DMS 273 (cell line): ENCODE data around the gene JPT2.

Experiments
- DNase-seq: peaks from one replicate; lab custom pipeline; 2025; ENCODE audit not compliant: unreplicated experiment; lab: John Stamatoyannopoulos, UW

JPT2 gene

GRCh38 chr16:1651094-1651973, 26.7 kb upstream of the JPT2 start:
- DNase-seq: no peak

DNA sequence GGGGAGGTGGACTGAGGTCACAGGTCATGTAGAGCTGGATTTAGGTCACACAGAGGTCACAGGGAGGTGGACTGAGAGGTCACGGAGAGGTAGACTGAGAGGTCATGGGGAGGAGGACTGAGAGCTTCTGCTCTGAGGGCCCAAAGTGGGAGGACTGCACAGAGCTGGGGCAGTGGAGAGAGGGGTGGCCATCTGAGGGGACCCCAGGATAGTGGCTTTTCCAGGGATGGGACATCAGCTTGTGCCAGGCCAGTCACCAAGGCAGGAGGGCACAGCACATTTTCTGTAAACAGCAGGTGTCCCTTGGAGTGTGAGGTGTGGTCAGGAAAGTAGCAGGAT, 26.1 kb upstream of the JPT2 start:
- no peak for DNase-seq

DNA sequence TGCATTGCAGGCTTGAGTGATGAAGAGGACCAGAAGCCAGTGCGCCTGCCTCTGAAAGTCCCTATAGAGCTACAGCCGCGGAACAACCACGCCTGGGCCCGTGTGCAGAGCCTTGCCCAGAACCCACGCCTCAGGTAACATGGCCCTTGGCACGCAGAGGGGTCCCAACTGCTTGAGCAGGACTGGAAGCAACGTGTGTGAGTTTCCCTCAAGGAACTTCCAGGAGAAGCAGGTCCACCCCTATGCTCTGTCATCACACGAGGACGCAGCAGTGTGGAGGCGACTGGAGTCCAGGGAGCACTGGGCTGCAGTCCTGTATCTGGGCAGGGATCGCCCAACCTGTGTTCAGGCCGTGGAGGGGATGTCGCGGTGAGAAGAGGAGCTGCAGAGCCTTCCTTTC, 25.1 kb upstream of the JPT2 start:
- DNase-seq: no peak

DNA sequence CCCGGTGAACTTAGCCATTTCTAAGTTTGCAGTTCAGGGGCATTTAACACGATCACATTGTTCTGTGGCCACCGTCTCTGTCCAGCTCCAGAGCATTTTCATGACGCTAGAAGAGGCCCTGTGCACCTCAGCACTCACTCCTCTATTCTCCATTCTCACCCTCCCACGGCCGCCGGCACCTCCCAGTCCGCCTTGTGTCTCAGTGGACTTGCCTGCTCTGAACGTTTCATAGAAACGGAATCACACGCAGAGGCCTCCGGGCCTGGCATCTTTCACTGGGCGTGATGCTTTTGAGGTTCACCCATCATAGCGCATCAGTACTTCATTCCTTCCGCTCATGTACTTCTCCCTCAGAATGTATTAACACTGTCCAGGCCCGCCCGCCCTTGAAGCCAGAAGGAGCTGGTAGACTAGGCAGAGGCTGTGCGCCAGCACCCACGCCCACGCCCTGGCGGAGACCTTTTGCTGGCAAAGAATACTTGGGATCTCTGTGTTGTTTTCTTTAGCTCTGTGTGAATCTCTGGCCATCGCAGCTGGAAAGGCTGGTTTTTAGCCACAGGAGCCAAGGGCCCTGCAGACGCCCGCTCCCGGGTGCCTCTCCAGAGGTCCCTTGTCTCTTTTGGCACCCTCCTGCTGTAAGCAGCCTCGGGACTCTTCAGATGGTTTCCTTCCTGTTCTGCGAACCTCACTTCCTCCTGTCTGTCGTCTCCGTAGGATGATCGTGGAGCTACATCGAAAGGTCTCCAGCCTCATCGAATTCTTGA, 23.4 kb upstream of the JPT2 start:
- DNase-seq: no peak

DNA sequence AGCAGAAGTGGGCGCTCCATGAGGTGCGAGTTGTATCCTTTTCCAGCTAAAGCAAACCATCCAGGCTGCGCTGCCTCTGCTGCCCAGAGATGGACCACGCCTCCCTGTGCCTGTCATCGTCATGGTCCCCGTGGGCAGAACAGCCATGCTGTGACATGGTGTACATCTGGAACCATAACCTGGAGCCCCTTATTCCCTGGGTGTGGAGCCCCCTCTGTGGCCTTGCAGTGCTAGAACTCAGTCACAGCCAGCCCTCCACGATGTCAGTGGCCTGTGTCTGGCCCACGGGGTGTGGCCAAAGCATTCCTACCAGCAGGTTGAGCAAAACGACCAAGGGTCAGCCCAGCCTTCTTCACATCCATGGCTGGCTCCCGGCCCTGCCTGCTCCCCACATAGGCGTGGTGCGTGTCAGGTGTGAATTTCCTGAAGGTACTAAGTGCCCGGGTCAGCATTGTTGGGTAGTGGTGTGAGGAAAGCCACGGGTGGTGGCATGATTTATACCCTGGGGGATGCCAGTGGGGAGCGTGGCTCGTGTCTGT, 22.7 kb upstream of the JPT2 start:
- no peak for DNase-seq

DNA sequence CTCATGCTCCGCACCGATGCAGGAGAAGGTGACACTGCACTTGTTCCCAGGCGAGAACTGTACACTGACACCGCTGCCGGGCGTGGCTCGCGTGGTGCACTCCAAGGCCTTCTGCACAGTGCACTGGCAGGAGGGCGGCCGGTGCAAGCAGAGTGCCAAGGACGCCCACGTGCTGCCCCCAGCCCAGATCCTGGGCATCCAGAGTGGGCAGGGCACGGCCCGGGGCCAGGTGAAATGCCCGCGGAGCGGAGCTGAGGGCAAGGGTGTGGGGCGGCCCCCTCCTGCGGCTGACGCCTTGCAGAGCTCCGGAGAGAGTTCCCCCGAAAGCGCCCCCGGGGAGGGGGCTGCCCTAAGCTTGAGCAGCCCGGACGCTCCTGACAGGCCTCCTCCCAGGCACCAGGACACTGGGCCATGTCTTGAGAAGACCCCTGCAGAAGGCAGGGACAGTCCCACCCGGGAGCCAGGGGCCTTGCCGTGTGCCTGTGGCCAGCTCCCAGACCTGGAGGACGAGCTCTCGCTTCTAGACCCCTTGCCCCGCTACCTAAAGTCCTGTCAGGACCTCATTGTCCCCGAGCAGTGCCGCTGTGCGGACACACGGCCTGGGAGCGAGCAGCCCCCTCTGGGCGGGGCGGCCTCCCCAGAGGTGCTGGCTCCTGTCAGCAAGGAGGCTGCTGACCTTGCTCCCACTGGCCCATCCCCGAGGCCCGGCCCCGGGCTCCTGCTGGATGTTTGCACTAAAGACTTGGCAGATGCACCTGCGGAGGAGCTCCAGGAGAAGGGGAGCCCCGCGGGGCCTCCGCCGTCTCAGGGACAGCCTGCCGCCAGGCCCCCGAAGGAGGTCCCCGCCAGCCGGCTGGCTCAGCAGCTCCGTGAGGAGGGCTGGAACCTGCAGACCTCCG, 21.9 kb upstream of the JPT2 start:
- DNase-seq: no peak

GRCh38 chr16:1656808-1657617, 21.1 kb upstream of the JPT2 start:
- no peak for DNase-seq

GRCh38 chr16:1657841-1658240, 20.2 kb upstream of the JPT2 start:
- no peak for DNase-seq

GRCh38 chr16:1659031-1659430, 19.0 kb upstream of the JPT2 start:
- no peak for DNase-seq

GRCh38 chr16:1661826-1662225, 16.3 kb upstream of the JPT2 start:
- no peak for DNase-seq

GRCh38 chr16:1662543-1662942, 15.5 kb upstream of the JPT2 start:
- no peak for DNase-seq

GRCh38 chr16:1665829-1666228, 12.2 kb upstream of the JPT2 start:
- no peak for DNase-seq

- DNase-seq: no peak
Measured at GRCh38 chr16:1666316-1666715, 11.8 kb upstream of the JPT2 start.

- no peak for DNase-seq
Measured at GRCh38 chr16:1667271-1667670, 10.8 kb upstream of the JPT2 start.

DNA sequence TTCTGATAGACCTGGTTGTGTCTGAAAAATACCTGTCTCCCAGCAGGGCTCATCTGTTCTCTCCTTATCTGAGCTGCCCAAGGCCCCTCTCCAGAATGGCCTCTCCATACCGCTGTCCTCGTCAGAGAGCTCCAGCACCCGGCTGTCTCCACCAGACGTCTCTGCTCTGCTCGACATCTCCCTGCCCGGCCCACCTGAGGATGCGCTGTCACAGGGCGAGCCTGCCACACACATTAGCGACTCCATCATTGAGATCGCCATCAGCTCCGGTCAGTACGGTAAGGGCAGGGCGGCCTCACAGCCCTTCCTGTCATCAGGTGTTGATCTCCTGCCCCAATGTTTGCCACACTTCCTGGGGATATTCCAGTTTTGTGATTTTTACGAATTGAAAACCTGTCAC, 10.2 kb upstream of the JPT2 start:
- no peak for DNase-seq

DNA sequence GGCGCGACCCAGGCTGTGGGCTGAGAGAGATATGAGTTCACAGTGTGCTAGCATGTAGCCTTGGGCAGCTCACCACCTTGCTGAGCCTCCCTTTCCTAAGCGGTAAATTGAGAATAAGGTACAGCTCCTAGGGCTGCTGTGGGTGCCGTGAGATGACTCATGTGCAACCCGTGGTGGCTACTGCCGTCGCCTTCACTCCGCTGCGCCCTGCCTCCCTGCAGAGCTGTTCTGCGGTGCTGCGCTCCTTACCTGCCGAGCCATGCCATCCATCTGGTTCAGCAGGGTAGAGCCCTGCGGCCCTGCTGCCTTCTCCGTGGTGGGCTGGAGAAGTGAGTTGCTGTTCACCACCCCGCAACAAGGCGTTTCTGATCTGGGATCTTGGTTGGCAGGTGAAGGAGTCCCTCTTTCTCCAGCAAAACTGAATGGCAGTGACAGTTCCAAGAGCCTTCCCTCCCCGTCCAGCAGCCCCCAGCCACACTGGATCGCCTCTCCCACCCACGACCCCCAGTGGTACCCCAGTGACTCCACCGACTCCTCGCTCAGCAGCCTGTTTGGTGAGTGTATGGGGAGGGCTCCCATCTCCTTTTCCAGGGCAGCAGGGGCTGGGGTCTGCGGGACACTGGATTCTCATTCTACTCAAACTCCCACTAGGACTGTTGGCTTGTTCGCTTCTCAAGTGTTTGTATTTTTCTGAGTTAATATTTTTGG, 9.3 kb upstream of the JPT2 start:
- no peak for DNase-seq

DNA sequence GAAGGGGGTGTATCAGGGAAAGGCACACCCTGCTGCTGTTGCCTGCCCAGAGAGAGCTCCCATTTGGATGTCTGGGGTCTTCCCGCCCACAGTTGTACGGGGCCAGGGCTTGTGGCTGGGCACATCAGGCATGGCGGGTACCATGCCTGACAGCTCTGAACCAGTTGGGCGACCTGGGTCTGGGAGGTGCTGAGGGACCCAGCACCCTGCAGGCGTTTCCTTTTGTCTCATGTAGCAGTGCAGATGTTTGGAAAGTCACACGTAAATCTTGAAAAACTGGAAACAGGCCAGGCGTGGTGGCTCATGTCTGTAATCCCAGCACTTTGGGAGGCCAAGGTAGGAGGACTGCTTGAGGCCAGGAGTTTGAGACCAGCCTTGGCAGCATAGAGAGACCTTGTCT, 8.4 kb upstream of the JPT2 start:
- no peak for DNase-seq

DNA sequence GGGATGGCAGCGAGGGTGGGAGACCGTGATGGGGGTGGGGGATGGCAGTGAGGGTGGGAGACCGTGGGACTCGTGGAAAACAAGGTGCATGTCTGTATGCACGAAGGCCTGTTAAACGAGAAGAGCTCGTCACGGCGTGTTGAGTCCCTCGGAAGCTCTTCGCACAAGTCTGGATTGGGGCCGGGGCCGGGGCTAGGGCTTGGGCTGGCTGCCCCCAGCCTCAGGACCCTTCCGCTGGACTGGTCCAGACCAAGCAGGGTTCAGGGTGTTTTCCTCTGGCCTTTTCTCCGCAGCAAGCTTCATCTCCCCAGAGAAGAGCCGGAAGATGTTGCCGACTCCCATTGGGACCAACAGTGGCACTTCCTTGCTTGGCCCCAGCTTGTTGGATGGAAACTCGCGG, 7.7 kb upstream of the JPT2 start:
- no peak for DNase-seq

- DNase-seq: no peak
Measured at GRCh38 chr16:1670866-1671265, 7.2 kb upstream of the JPT2 start.
